KMS-11 (cell line): ENCODE measurements around the gene PCSK5.
"Not testable (repeated sequence)": the region's sequence is repeated elsewhere in the genome, so short reads cannot be mapped to it uniquely, and the experiment has no call there.

Source experiments
- H2AFZ ChIP-seq: fragments of 200-600 bp; sonication (generic); 2 replicates; pipeline ENCODE4 v1.6.1; 2016; ENCODE audit warnings: antibody characterized with exemption, mixed run types, low read depth
- H3K27ac ChIP-seq: fragments of 200-600 bp; sonication (generic); 2 replicates; pipeline ENCODE4 v1.6.1; 2016; ENCODE audit warnings: mild to moderate bottlenecking, mixed run types
- H3K27me3 ChIP-seq: fragments of 200-600 bp; sonication (generic); 2 replicates; pipeline ENCODE4 v1.6.1; 2017; ENCODE audit warnings: mild to moderate bottlenecking, low read depth, mixed run types, moderate library complexity; ENCODE audit not compliant: insufficient read depth
- H3K36me3 ChIP-seq: fragments of 200-600 bp; sonication (generic); 2 replicates; pipeline ENCODE4 v1.6.1; 2017; ENCODE audit warnings: mild to moderate bottlenecking, mixed run types; ENCODE audit not compliant: insufficient read depth
- H3K4me1 ChIP-seq: fragments of 200-600 bp; sonication (generic); 2 replicates; pipeline ENCODE4 v1.6.1; 2016; ENCODE audit warnings: mild to moderate bottlenecking, low read depth, mixed run types; ENCODE audit not compliant: poor library complexity, severe bottlenecking
- H3K4me2 ChIP-seq: fragments of 200-600 bp; sonication (generic); 2 replicates; pipeline ENCODE4 v1.7.0; 2016; ENCODE audit warnings: mild to moderate bottlenecking, mixed run types
- H3K4me3 ChIP-seq: fragments of 200-600 bp; sonication (generic); IDR thresholded peaks from 2 replicates; pipeline ENCODE4 v1.6.1; 2017; ENCODE audit warnings: low read depth, low read length, mixed read lengths; ENCODE audit not compliant: insufficient read depth
- H3K79me2 ChIP-seq: fragments of 200-600 bp; sonication (generic); 2 replicates; pipeline ENCODE4 v1.6.1; 2016; ENCODE audit warnings: low read depth, mixed run types; ENCODE audit not compliant: insufficient read depth
- H3K9ac ChIP-seq: fragments of 200-600 bp; sonication (generic); 2 replicates; pipeline ENCODE4 v1.6.1; 2016; ENCODE audit warnings: mild to moderate bottlenecking, mixed run types
- H4K20me1 ChIP-seq: fragments of 200-600 bp; sonication (generic); 2 replicates; pipeline ENCODE4 v1.6.1; 2016; ENCODE audit warnings: mild to moderate bottlenecking, mixed run types; ENCODE audit not compliant: insufficient read depth
- TF ChIP-seq, protein P1 (sequence below): fragments of 200-600 bp; sonication (generic); conservative IDR thresholded peaks from 2 replicates; pipeline ENCODE4 v1.6.1; 2017; ENCODE audit warnings: low read depth, mild to moderate bottlenecking, antibody characterized with exemption, low read length, moderate library complexity, mixed read lengths

The PCSK5 gene

DNA sequence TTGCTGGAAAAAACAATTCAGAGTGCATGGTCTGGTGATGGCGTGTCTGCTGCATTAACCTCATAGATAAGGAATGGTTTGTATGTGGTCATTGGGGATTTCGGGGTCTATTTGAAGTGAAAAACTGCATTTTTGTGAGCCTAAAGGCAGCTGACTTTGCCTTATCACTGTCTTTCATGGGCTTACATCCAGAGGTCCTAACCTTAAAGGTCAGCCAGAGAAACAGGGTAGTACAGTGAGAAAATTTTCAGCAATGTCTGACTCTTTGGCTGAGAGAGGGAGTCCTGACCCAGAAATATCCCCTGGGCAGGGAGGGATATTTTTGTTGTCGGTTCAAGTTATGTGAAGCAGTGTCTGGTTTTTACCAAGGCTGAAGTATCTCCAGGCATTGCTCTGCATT, 5.7 kb downstream of the PCSK5 start:
- Histone ChIP-seq H3K9ac (no peak overlapping the region), H3K27me3 (no peaks in the 10 kb centered on the region), H3K4me1 (no peaks in the 10 kb centered on the region), H3K27ac (no peak overlapping the region), H3K79me2 (no peaks in the 10 kb centered on the region), H3K4me2 (no peak overlapping the region), H2AFZ (no peak overlapping the region), H3K36me3 (no peaks in the 10 kb centered on the region), H3K4me3 (no peak overlapping the region), H4K20me1 (no peaks in the 10 kb centered on the region)
- TF ChIP-seq, protein P1, sequence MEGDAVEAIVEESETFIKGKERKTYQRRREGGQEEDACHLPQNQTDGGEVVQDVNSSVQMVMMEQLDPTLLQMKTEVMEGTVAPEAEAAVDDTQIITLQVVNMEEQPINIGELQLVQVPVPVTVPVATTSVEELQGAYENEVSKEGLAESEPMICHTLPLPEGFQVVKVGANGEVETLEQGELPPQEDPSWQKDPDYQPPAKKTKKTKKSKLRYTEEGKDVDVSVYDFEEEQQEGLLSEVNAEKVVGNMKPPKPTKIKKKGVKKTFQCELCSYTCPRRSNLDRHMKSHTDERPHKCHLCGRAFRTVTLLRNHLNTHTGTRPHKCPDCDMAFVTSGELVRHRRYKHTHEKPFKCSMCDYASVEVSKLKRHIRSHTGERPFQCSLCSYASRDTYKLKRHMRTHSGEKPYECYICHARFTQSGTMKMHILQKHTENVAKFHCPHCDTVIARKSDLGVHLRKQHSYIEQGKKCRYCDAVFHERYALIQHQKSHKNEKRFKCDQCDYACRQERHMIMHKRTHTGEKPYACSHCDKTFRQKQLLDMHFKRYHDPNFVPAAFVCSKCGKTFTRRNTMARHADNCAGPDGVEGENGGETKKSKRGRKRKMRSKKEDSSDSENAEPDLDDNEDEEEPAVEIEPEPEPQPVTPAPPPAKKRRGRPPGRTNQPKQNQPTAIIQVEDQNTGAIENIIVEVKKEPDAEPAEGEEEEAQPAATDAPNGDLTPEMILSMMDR: no peak

DNA sequence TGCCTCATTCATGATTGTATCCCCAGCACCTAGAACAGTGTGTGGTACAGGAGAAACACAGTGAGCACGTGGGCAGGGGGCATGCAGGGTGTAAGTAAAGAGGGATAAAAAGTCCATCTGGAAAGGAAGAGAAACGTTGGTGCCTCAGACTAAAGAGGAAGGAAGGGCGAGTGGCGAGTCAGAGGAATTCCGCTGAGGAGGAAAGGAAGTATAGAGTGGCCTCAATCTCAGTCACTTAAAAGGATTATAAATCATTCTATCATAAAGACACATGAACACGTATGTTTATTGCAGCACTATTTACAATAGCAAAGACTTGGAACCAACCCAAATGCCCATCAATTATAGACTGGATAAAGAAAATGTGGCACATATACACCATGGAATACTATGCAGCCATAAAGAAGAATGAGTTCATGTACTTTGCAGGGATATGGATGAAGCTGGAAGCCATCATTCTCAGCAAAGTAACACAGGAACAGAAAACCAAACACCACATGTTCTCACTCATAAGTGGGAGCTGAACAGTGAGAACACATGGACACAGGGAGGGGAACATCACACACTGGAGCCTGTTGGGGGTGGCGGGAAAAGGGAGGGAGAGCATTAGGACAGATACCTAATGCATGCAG, 10.5 kb downstream of the PCSK5 start:
- not testable (repeated sequence) for H3K4me1 ChIP-seq, H3K36me3 ChIP-seq, H2AFZ ChIP-seq, H3K79me2 ChIP-seq, H3K27ac ChIP-seq, H3K27me3 ChIP-seq, H4K20me1 ChIP-seq, H3K4me2 ChIP-seq, H3K4me3 ChIP-seq, H3K9ac ChIP-seq

DNA sequence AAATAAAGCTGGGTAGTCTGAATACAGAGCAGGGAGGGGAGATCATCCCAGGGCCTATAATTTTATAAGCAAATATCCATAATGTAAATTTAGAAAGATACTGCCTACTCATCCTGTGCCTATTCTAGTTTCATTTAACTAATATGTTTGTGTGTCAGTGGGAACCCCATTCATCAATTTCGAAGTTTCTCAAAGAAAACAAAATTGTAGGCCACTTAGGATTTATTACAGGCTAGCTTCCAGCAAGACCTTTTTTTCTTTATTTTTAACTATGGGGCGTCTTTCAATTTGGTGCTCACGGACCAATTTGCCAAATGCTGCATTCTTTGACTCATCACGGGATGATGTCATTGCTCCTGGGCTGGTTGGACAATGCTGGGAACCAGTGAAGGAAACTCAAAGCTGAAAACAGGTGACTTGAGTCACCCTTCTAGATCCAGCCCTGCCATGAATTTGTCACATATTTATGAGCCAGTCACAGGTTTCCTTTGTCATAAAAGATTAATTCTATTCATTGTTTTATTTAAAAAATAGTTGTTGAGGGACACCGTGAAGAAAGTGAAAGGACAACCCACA, 13.4 kb downstream of the PCSK5 start:
- Histone ChIP-seq H3K9ac (no peak overlapping the region), H3K36me3 (no peaks in the 10 kb centered on the region), H3K79me2 (no peaks in the 10 kb centered on the region), H2AFZ (no peak overlapping the region), H4K20me1 (no peaks in the 10 kb centered on the region), H3K4me2 (no peak overlapping the region), H3K4me3 (no peak overlapping the region), H3K4me1 (no peaks in the 10 kb centered on the region), H3K27me3 (no peaks in the 10 kb centered on the region), H3K27ac (no peak overlapping the region)
- TF ChIP-seq, protein P1: no peak

DNA sequence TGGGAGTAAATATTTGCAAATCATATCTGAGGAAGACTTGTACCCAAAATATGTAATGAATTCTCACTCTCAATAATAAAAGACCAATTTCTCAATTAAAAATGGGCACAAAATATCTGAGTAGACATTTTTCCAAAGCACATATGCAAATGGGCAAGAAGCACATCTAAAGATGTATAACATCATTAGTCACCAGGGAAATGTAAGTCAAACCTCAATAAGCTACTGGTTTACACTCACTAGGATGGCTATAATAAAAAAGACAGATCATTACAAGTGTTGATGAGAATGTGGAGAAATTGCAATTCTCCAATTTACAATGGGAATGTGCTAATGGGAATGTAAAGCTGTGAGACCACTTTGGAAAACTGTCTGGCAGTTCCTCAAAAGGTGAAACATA, 13.9 kb downstream of the PCSK5 start:
- Histone ChIP-seq H3K27me3 (no peaks in the 10 kb centered on the region), H3K27ac (no peak overlapping the region), H3K79me2 (no peaks in the 10 kb centered on the region), H3K9ac (no peak overlapping the region), H3K36me3 (no peaks in the 10 kb centered on the region), H3K4me2 (no peak overlapping the region), H4K20me1 (no peaks in the 10 kb centered on the region), H3K4me3 (no peak overlapping the region), H2AFZ (no peak overlapping the region), H3K4me1 (no peaks in the 10 kb centered on the region)
- TF ChIP-seq, protein P1: no peak

DNA sequence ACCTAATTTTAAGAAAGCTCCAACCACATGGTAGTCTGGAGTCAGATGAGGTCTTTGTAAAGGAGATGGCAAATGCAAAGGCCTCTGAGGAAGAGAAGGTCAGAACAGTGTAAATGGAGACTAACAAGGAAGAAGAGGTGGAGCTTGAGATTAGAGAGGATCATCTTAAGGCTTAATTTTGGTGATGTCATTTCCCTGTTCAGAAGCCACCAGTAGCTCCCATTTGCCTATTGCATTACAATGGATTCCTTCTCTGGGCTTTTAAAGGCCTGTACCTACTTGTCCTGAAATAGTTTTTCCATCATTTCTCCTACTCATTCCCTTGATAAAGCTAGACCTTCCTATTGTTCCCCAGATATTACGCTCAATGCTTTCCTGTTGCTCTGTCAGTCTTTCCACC, 16.1 kb downstream of the PCSK5 start:
- no peaks in the 10 kb centered on the region for H3K4me1 ChIP-seq
- H3K4me2 ChIP-seq: no peak overlapping the region
- H3K27ac ChIP-seq: no peak overlapping the region
- H2AFZ ChIP-seq: no peak overlapping the region
- H3K9ac ChIP-seq: no peak overlapping the region
- no peaks in the 10 kb centered on the region for H4K20me1 ChIP-seq
- no peak overlapping the region for H3K4me3 ChIP-seq
- no peaks in the 10 kb centered on the region for H3K36me3 ChIP-seq
- TF ChIP-seq, protein P1: no peak
- H3K27me3 ChIP-seq: no peaks in the 10 kb centered on the region
- H3K79me2 ChIP-seq: no peaks in the 10 kb centered on the region
